ENCODE measurements around the gene ZNRF3.

GRCh38 chr22:28918550-28919271 lies 35.3 kb downstream of the ZNRF3 start:
- TF ChIP-seq, protein P1, sequence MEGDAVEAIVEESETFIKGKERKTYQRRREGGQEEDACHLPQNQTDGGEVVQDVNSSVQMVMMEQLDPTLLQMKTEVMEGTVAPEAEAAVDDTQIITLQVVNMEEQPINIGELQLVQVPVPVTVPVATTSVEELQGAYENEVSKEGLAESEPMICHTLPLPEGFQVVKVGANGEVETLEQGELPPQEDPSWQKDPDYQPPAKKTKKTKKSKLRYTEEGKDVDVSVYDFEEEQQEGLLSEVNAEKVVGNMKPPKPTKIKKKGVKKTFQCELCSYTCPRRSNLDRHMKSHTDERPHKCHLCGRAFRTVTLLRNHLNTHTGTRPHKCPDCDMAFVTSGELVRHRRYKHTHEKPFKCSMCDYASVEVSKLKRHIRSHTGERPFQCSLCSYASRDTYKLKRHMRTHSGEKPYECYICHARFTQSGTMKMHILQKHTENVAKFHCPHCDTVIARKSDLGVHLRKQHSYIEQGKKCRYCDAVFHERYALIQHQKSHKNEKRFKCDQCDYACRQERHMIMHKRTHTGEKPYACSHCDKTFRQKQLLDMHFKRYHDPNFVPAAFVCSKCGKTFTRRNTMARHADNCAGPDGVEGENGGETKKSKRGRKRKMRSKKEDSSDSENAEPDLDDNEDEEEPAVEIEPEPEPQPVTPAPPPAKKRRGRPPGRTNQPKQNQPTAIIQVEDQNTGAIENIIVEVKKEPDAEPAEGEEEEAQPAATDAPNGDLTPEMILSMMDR (IDR thresholded peaks at IDR 0.05; ENCODE audit: poor library complexity, severe bottlenecking): no peak
- TF ChIP-seq EZH2 (IDR thresholded peaks at IDR 0.05; ENCODE audit: borderline replicate concordance, insufficient read depth, low read length, poor library complexity, severe bottlenecking): no peak
- no peak for TF ChIP-seq EP300 (conservative IDR thresholded peaks at IDR 0.05; ENCODE audit: poor library complexity, severe bottlenecking)
- no peak for TF ChIP-seq SMC3 (conservative IDR thresholded peaks at IDR 0.05; ENCODE audit: poor library complexity)
- no peak for TF ChIP-seq REST (IDR thresholded peaks at IDR 0.05; ENCODE audit: borderline replicate concordance)
- TF ChIP-seq RAD21 (conservative IDR thresholded peaks at IDR 0.05): no peak
- no peak for TF ChIP-seq POLR2AphosphoS5 (IDR thresholded peaks at IDR 0.05)
- TF ChIP-seq TAF1 (IDR thresholded peaks at IDR 0.05; ENCODE audit: low read depth): no peak
- no peak for TF ChIP-seq MXI1 (conservative IDR thresholded peaks at IDR 0.05; ENCODE audit: poor library complexity, severe bottlenecking)
